Stimulated activated CD8-positive, alpha-beta memory T cell treated with anti-CD3 and anti-CD28 coated beads, Interleukin-7, amount 100 ng/mL, for 4 hours (primary cell): Measurements from ENCODE around the gene PCNT.
"Not testable (repeated sequence)": the region's sequence is repeated elsewhere in the genome, so short reads cannot be mapped to it uniquely, and the experiment has no call there.

Experiments
- DNase-seq, 2 donors: peaks; one replicate each; pipeline ENCODE4 v3.0.0-alpha.2; 2020; ENCODE audit warnings: low read depth in 2 of 2

Gene PCNT

GRCh38 chr21:46381541-46381940 lies 57.6 kb downstream of the PCNT start:
- no peak for DNase-seq

- no peak for DNase-seq
Observed at GRCh38 chr21:46384556-46384955, 60.6 kb downstream of the PCNT start.

GRCh38 chr21:46385846-46386733 lies 62.1 kb downstream of the PCNT start:
- DNase-seq = no peak

GRCh38 chr21:46386734-46387088 lies 62.8 kb downstream of the PCNT start:
- DNase-seq = no peak

- DNase-seq = no peak
Observed at GRCh38 chr21:46388206-46388880, 64.4 kb downstream of the PCNT start.

GRCh38 chr21:46388896-46389295 lies 64.9 kb downstream of the PCNT start:
- DNase-seq = no peak

GRCh38 chr21:46390603-46391545 lies 66.9 kb downstream of the PCNT start:
- no peak for DNase-seq

- DNase-seq = no peak
Observed at GRCh38 chr21:46391773-46392172, 67.8 kb downstream of the PCNT start.

GRCh38 chr21:46392921-46393320 lies 69.0 kb downstream of the PCNT start:
- no peak for DNase-seq

GRCh38 chr21:46393451-46393940 lies 69.5 kb downstream of the PCNT start:
- no peak for DNase-seq

- no peak for DNase-seq
Observed at GRCh38 chr21:46393941-46394594, 70.1 kb downstream of the PCNT start.

- no peak for DNase-seq
Observed at GRCh38 chr21:46394595-46395104, 70.7 kb downstream of the PCNT start.

- DNase-seq = no peak
Observed at GRCh38 chr21:46397211-46397905, 73.4 kb downstream of the PCNT start.

- no peak for DNase-seq
Observed at GRCh38 chr21:46397993-46398392, 74.0 kb downstream of the PCNT start.

- no peak for DNase-seq
Observed at GRCh38 chr21:46399129-46399528, 75.2 kb downstream of the PCNT start.

- no peak for DNase-seq
Observed at GRCh38 chr21:46399686-46400085, 75.7 kb downstream of the PCNT start.

GRCh38 chr21:46401186-46401910 lies 77.4 kb downstream of the PCNT start:
- no peak for DNase-seq

- no peak for DNase-seq
Observed at GRCh38 chr21:46402421-46402820, 78.5 kb downstream of the PCNT start.

GRCh38 chr21:46403234-46403811 lies 79.4 kb downstream of the PCNT start:
- not testable (repeated sequence) for DNase-seq
